Measurements from ENCODE around the gene PSMG3.
A peak's percentile ranks its signal among the peaks of the same experiment; 100 is the strongest.

Gene PSMG3

GRCh38 chr7:1569833-1570632 is at the start of gene PSMG3:
TSS of gene PSMG3 (minus strand) at chr7:1570032. CDS start at chr7:1569339, 693 bp downstream.
- peak; percentile 85 for DNase-seq (ENCODE audit: low spot score)

- no peak for DNase-seq (ENCODE audit: low spot score)
Observed at GRCh38 chr7:1618475-1618874, 48.6 kb upstream of the PSMG3 start.

- no peak for DNase-seq (ENCODE audit: low spot score)
Observed at GRCh38 chr7:1617957-1618356, 48.1 kb upstream of the PSMG3 start.

GRCh38 chr7:1616741-1617140 is 46.9 kb upstream of the PSMG3 start:
- no peak for DNase-seq (ENCODE audit: low spot score)

GRCh38 chr7:1611708-1612241 is 41.9 kb upstream of the PSMG3 start:
- DNase-seq (ENCODE audit: low spot score): no peak

GRCh38 chr7:1610678-1611302 is 41.0 kb upstream of the PSMG3 start:
- no peak for DNase-seq (ENCODE audit: low spot score)

- DNase-seq (ENCODE audit: low spot score): no peak
Observed at GRCh38 chr7:1610013-1610677, 40.3 kb upstream of the PSMG3 start.

GRCh38 chr7:1609023-1609422 is 39.2 kb upstream of the PSMG3 start:
- DNase-seq (ENCODE audit: low spot score): no peak

- DNase-seq (ENCODE audit: low spot score): no peak
Observed at GRCh38 chr7:1608318-1608717, 38.5 kb upstream of the PSMG3 start.

- no peak for DNase-seq (ENCODE audit: low spot score)
Observed at GRCh38 chr7:1607696-1608095, 37.9 kb upstream of the PSMG3 start.

GRCh38 chr7:1607001-1607400 is 37.2 kb upstream of the PSMG3 start:
- no peak for DNase-seq (ENCODE audit: low spot score)

- no peak for DNase-seq (ENCODE audit: low spot score)
Observed at GRCh38 chr7:1604383-1604782, 34.6 kb upstream of the PSMG3 start.

- no peak for DNase-seq (ENCODE audit: low spot score)
Observed at GRCh38 chr7:1603346-1604225, 33.8 kb upstream of the PSMG3 start.

GRCh38 chr7:1602386-1602785 is 32.6 kb upstream of the PSMG3 start:
- DNase-seq (ENCODE audit: low spot score): no peak

- DNase-seq (ENCODE audit: low spot score): no peak
Observed at GRCh38 chr7:1601956-1602355, 32.1 kb upstream of the PSMG3 start.

GRCh38 chr7:1599640-1600395 is 30.0 kb upstream of the PSMG3 start:
- DNase-seq (ENCODE audit: low spot score): no peak

GRCh38 chr7:1598961-1599639 is 29.3 kb upstream of the PSMG3 start:
- no peak for DNase-seq (ENCODE audit: low spot score)

GRCh38 chr7:1598286-1598685 is 28.5 kb upstream of the PSMG3 start:
- DNase-seq (ENCODE audit: low spot score): no peak

GRCh38 chr7:1597791-1598190 is 28.0 kb upstream of the PSMG3 start:
- DNase-seq (ENCODE audit: low spot score): no peak

GRCh38 chr7:1597066-1597760 is 27.4 kb upstream of the PSMG3 start:
- no peak for DNase-seq (ENCODE audit: low spot score)

Data from CD4-positive, alpha-beta T cell treated with Interleukin-2 at 100 ng/mL for 4 hours (primary cell).